Caco-2 (cell line): Measurements from ENCODE around the gene ZBTB5. TPM values are rescaled to one million over a fixed set of nuclear protein-coding genes. Genes with fewer than 3 reads are reported as not detected.

Experiments
- BruUV-seq: library from RNA; stranded (reverse); fragments of 400-500 nt; replicated peaks from 2 replicates; lab custom pipeline; 2021; lab: Mats Ljungman, UMichigan
- CTCF ChIA-PET: fragments of 300-600 bp; sonication (Branson Sonifier 250); formaldehyde crosslinking; loops from one replicate; lab custom pipeline; 2022; ENCODE audit warnings: antibody characterized with exemption; lab: Charles Lee
- POLR2A ChIA-PET: fragments of 300-600 bp; sonication (Branson Sonifier 250); formaldehyde crosslinking; loops from one replicate; lab custom pipeline; 2022; ENCODE audit warnings: antibody characterized with exemption; lab: Charles Lee
- DNase-seq, 2 experiments: peaks; one replicate each; pipeline versions ENCODE4 v3.0.0 to v3.0.0-alpha.2; 2020 to 2022
- H3K27me3 ChIP-seq: replicated peaks from 2 replicates; pipeline ENCODE4 v1.6.0; 2011; ENCODE audit warnings: low read length; ENCODE audit not compliant: control insufficient read depth, insufficient read depth
- H3K36me3 ChIP-seq: 2 replicates; pipeline ENCODE4 v1.5.1; 2011; ENCODE audit warnings: low read length; ENCODE audit not compliant: control insufficient read depth, insufficient read depth
- H3K4me1 ChIP-seq: fragments of 250-450 bp; sonication (Bioruptor Pico); 2 replicates; pipeline ENCODE4 v1.5.1; 2020; ENCODE audit warnings: mild to moderate bottlenecking
- H3K4me3 ChIP-seq: 2 replicates; pipeline ENCODE4 v1.5.1; 2011; ENCODE audit warnings: low read depth, mild to moderate bottlenecking, control low read depth, low read length
- H3K9me3 ChIP-seq: fragments of 250-450 bp; sonication (Bioruptor Pico); 2 replicates; pipeline ENCODE4 v1.5.1; 2020; ENCODE audit warnings: mild to moderate bottlenecking, moderate library complexity
- H3K27ac Mint-ChIP-seq: one replicate; pipeline ENCODE4 v1.8.0; 2022; ENCODE audit warnings: mixed read lengths; ENCODE audit not compliant: unreplicated experiment
- H3K27me3 Mint-ChIP-seq: one replicate; pipeline ENCODE4 v1.8.0; 2022; ENCODE audit warnings: mixed read lengths; ENCODE audit not compliant: insufficient read depth, unreplicated experiment
- H3K36me3 Mint-ChIP-seq: one replicate; pipeline ENCODE4 v1.8.0; 2022; ENCODE audit warnings: mild to moderate bottlenecking, mixed read lengths; ENCODE audit not compliant: insufficient read depth, unreplicated experiment
- H3K4me1 Mint-ChIP-seq: one replicate; pipeline ENCODE4 v1.8.0; 2022; ENCODE audit warnings: low read depth, mixed read lengths; ENCODE audit not compliant: unreplicated experiment
- H3K4me3 Mint-ChIP-seq: one replicate; pipeline ENCODE4 v1.8.0; 2022; ENCODE audit warnings: mild to moderate bottlenecking, moderate library complexity, mixed read lengths; ENCODE audit not compliant: unreplicated experiment
- H3K9me3 Mint-ChIP-seq: one replicate; pipeline ENCODE4 v1.8.0; 2022; ENCODE audit warnings: mixed read lengths; ENCODE audit not compliant: unreplicated experiment
- intact Hi-C: fragments of 100-400 bp; cut with micrococcal nuclease; formaldehyde crosslinking; loops from one replicate; pipeline ENCODE4 v1.10.0; 2022; ENCODE audit not compliant: unreplicated experiment
- total RNA-seq: library from RNA; stranded (reverse); gene quantifications from 2 replicates; pipeline ENCODE4 v1.2.3, GENCODE V29; 2022
- TF ChIP-seq, protein P1 (sequence below), 2 experiments: fragments of 200-600 bp in 1 of 2; IDR thresholded peaks; 1 replicate in 1 of 2; 2 replicates in 1 of 2; pipeline versions ENCODE4 v1.5.1 to v1.8.0; 2011 to 2022; ENCODE audit warnings: antibody characterized with exemption in 1 of 2, control low read depth in 1 of 2, inconsistent platforms in 1 of 2, low read depth in 1 of 2, low read length in 1 of 2, mild to moderate bottlenecking in 1 of 2, moderate library complexity in 1 of 2; ENCODE audit not compliant: insufficient read depth in 1 of 2, severe bottlenecking in 1 of 2, unreplicated experiment in 1 of 2

The ZBTB5 gene
- total RNA-seq, 1 experiment from 2014 or later, result 13.2 TPM

DNA sequence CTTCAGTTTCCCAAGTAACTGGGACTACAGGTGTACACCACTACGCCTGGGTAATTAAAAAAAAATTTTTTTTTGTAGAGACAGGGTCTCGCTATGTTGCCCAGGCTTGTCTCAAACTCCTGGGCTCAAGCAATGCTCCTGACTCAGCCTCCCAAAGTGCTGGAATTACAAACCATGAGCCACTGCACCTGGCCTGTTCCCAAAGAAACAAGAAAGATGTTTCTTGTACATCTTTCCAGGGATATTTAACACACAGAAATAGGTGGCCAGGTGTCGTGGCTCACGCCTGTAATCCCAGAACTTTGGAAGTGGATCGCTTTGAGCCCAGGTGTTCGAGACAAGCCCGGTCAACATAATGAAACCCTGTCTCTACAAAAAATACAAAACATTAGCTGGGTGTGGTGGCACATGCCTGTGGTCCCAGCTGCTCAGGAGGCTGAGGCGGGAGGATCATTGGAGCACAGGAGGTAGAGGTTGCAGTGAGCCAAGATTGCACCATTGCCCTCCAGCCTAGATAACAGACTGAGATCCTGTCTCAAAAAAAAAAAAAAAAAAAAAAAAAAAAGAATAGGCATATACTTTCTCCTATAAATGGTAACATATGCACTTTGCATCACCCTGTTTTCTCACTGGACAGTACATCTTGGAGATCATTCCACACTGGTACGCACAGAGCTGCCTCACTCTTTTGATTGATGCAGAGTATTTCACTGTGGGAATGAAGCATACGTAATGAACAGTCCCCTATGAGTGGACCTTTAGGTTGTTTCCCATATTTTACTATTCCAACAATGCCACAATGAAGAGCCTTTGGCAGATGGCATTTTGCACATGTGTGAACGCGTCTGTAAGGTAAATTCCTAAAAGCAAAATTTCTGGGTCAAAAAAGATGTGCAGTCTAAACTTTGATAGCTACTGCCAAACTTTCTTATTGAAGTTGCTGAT, 44.7 kb downstream of the ZBTB5 start:
- POLR2A ChIA-PET, result no interaction called here
- Mint-ChIP-seq H3K36me3 (peaks cover 1% of the 10 kb centered on the region), H3K9me3 (no peaks in the 10 kb centered on the region), H3K4me1 (peaks cover 21% of the 10 kb centered on the region), H3K4me3 (no peak overlapping the region), H3K27me3 (no peaks in the 10 kb centered on the region), H3K27ac (no peak overlapping the region)
- no peaks in the 10 kb centered on the region for H3K9me3 ChIP-seq
- TF ChIP-seq, protein P1, sequence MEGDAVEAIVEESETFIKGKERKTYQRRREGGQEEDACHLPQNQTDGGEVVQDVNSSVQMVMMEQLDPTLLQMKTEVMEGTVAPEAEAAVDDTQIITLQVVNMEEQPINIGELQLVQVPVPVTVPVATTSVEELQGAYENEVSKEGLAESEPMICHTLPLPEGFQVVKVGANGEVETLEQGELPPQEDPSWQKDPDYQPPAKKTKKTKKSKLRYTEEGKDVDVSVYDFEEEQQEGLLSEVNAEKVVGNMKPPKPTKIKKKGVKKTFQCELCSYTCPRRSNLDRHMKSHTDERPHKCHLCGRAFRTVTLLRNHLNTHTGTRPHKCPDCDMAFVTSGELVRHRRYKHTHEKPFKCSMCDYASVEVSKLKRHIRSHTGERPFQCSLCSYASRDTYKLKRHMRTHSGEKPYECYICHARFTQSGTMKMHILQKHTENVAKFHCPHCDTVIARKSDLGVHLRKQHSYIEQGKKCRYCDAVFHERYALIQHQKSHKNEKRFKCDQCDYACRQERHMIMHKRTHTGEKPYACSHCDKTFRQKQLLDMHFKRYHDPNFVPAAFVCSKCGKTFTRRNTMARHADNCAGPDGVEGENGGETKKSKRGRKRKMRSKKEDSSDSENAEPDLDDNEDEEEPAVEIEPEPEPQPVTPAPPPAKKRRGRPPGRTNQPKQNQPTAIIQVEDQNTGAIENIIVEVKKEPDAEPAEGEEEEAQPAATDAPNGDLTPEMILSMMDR (IDR thresholded peaks at IDR 0.05; ENCODE audit: insufficient read depth in 1 of 2, low read depth in 1 of 2, low read length in 1 of 2, severe bottlenecking in 1 of 2, unreplicated experiment in 1 of 2), result no peak
- BruUV-seq, result no TSS peak
- H3K36me3 ChIP-seq, result peaks cover 1% of the 10 kb centered on the region; the same call in 1 of the 2 replicates
- intact Hi-C loops, result no loop called here
- H3K27me3 ChIP-seq, result no peaks in the 10 kb centered on the region
- CTCF ChIA-PET, result no interaction called here
- no peak for DNase-seq
- H3K4me3 ChIP-seq, result no peak overlapping the region
- peaks cover 31% of the 10 kb centered on the region for H3K4me1 ChIP-seq

DNA sequence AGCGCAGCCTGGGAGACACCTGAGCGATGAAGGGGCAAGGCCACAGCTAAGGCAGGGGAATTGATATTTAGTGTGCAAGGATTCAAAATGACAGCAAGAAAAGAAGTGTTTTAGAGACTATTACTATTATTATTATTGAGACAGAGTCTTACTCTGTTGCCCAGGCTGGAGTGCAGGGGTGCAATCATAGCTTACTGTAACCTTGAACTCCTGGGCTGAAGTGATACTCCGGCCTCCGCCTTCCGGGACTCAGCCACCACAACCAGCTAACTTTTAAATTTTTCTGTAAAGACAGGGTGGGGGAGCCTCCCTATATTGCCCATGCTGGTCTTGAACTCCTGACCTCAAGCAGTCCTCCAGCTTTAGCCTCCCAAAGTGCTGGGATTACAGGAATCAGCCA, 46.0 kb downstream of the ZBTB5 start:
- CTCF ChIA-PET, result no interaction called here
- intact Hi-C loops, result no loop called here
- no peaks in the 10 kb centered on the region for H3K9me3 Mint-ChIP-seq

More for the DNA sequence above, 46.0 kb downstream of the ZBTB5 start:
- peaks cover 1% of the 10 kb centered on the region; the same call in 1 of the 2 replicates for H3K36me3 ChIP-seq
- Mint-ChIP-seq H3K4me1 (peaks cover 31% of the 10 kb centered on the region), H3K4me3 (no peak overlapping the region), H3K27ac (no peak overlapping the region), H3K27me3 (no peaks in the 10 kb centered on the region), H3K36me3 (peaks cover 11% of the 10 kb centered on the region)
- TF ChIP-seq, protein P1 (IDR thresholded peaks at IDR 0.05; ENCODE audit: insufficient read depth in 1 of 2, low read depth in 1 of 2, low read length in 1 of 2, severe bottlenecking in 1 of 2, unreplicated experiment in 1 of 2), result no peak
- DNase-seq, result no peak
- H3K4me1 ChIP-seq, result peaks cover 42% of the 10 kb centered on the region
- no peak overlapping the region for H3K4me3 ChIP-seq
- POLR2A ChIA-PET, result no interaction called here
- no peaks in the 10 kb centered on the region for H3K9me3 ChIP-seq
- H3K27me3 ChIP-seq, result no peaks in the 10 kb centered on the region
- BruUV-seq, result no TSS peak
